H54 (cell line): ENCODE data around the gene FRRS1.

Experiments
- DNase-seq: peaks from one replicate; pipeline ENCODE4 v3.0.0; 2011; ENCODE audit warnings: low spot score, mixed read lengths; ENCODE audit not compliant: insufficient read length
- FAIRE-seq: peaks from 3 replicates; lab custom pipeline; 2011; peaks lifted over from hg19 to GRCh38; lab: Jason Lieb, UNC
- POLR2A ChIP-seq: IDR thresholded peaks from 2 replicates; pipeline ENCODE4 v1.6.1; 2011; ENCODE audit warnings: low read depth, mild to moderate bottlenecking, low read length

Gene FRRS1

DNA sequence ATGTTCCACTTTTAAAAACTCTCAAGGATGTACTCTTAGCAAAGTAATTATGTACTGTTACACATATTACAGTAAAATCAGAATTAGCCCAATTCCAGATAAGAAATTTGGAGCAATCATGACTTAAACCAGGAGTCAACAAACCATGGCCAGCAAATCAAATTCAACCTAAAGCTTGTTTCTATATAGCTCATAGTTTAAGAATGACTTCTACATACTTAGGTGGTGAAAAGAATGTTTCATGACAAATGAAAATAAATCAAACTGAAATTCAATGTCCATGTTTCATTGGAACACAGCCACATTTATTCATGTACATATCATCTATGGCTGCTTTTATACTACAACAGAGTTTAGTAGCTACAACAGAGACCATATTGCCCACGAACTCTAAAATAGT, 35.1 kb downstream of the FRRS1 start:
- DNase-seq: no peak

DNA sequence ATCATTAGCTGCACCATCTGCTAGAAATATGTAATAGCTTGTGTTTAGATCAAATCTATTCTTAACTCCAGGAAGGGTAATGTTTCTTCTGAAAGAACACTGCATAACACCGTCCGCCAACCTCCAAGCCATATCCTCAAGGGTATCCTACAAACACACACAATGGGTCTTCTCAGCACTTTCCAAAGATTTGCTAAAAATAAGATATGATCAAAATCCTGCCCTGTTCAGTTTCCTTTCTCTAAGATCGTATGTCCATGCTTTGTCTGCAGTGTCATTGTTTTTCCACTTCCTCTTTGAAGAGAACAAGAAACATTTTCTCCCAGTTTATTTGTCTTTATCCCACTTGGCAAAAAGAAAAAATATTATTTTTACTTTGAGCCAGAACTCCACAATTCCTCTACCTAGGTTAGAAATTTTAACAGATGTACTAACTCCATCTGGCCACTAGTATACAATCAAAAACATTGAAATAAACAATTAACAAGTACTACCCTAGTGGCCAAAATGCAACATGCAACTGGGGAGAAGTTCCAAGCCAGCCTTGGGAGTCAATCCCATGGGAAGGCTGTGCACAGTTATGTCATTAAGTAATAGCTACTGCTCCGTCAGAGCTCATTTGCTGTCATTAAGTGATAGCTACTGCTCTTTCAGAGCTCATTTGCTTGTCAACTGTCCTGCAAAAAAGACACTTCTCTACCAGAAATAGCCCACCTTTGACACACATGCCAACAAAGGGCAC, 37.8 kb downstream of the FRRS1 start:
- peak; percentile 6 for FAIRE-seq
- no peak for TF ChIP-seq POLR2A
- DNase-seq: peak; percentile 16

More for the DNA sequence above, 35.1 kb downstream of the FRRS1 start:
- no peak for TF ChIP-seq POLR2A
- peak; percentile 72 for FAIRE-seq

DNA sequence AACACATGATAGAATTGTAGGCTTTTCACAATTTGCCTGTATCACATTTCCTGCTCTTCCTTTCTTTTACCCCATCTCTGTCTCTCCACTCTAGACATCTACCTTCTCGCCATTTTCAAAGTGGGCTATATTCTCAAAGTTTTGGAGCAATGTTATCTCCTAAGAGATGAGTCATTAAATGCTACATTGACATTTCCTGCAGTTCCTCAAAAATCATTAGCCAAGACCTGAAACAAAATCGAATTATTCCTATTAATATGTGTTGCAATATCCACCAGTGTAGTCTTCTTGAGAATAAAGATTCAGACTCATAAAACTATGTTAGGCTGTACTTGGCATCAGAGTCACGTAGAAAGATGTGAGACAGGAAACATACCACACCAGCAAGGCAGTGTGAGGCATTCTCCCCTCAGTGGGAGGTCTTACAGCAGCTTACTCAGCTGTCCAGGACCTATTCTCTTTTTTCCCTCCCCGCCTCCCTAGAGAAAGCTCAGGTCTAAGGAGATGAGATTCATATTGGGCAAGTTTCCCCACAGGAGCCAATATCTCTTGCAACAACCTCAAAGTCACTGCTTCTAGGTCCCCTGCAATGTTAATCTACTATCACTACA, 38.8 kb downstream of the FRRS1 start:
- TF ChIP-seq POLR2A: no peak
- FAIRE-seq: peak; percentile 99
- peak; percentile 40 for DNase-seq

DNA sequence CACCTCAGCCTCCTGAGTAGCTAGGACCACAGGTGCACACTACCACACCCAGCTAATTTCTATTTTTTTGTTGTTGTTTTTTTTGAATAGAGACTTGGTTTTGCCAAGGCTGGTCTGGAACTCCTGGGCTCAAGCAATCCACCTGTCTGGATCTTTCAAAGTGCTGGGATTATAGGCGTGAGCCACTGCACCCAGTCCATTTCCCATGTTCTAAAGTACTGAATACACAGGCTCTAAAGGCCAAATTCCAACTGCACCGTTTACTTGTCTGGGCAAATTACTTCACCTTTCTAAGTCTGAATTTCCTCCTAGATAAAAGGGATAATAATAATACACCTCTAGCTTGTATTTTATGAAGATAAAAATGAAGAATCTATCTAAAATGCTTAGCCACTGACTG, 39.6 kb downstream of the FRRS1 start:
- no peak for DNase-seq
- TF ChIP-seq POLR2A: no peak
- no peak for FAIRE-seq

DNA sequence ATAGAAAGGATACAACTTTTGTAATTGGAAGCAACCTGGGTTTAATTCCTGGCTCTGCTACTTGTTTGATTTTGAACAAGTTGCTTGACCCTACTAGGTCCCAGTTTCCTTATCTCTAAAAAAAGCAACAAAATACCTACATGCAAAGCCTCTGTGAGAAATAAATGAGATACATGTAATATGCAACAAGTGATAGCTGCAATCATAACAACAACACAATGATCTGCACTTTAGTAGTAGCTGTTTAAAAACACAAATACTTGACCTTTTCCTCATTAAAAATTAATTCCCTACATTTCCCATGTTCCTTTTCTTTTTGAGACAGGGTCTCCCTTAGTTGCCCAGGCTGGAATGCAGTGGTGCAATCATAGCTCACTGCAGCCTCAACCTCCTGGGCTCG, 40.0 kb downstream of the FRRS1 start:
- no peak for TF ChIP-seq POLR2A
- no peak for DNase-seq
- FAIRE-seq: no peak

DNA sequence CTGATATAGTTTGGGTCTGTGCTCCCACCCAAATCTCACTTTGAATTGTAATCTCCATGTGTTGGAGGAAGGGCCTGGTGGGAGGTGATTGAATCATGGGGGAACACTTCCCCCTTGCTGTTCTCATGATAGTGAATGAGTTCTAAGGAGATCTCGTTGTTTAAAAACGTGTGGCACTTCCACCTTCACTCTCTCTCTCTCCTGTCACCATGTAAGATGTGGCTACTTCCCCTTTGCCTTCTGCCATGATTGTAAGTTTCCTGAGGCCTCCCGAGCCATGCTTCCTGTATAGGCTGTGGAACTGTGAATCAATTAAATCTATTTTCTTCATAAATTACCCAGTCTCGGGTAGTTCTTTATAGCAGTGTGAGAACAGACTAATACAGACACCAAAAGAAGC, 40.4 kb downstream of the FRRS1 start:
- FAIRE-seq (no peak), DNase-seq (no peak)

DNA sequence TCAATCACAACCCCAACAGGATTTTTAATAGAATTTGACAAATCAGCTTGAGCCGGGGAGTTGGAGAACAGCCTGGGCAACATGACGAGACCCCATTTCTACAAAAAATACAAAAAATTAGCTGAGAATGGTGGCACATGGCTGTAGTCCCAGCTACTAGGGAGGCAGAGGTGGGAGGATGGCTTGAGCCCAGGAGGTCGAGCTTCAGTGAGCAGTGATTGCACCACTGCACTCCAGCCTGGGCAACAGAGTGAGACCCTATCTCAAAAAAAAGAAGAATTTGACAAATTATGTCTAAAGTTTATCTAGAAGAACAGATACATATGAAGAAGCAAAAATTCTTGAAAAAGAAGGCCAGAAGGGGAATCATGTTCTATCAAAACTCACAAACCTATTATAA, 43.2 kb downstream of the FRRS1 start:
- FAIRE-seq: no peak
- DNase-seq: no peak
- no peak for TF ChIP-seq POLR2A

More for the DNA sequence above, 40.4 kb downstream of the FRRS1 start:
- no peak for TF ChIP-seq POLR2A

DNA sequence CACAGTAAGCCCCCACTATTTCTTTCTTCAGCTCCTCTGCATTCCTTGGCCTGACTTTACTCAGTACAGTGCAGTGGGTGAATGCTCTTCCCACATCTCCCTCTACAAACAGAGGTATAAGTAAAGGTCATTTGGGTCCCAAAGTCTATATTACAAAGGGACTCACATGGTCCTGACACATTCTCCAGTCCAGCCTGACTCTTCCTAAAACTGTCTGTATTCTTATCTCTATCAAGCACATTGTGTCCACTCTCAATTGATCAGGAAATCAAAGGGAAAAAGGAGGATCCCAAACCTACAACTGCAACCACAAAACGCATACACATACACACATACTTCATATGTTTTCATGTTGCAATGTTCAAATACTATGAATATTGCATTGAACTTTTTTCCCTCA, 49.4 kb downstream of the FRRS1 start:
- no peak for TF ChIP-seq POLR2A
- no peak for FAIRE-seq
- no peak for DNase-seq

DNA sequence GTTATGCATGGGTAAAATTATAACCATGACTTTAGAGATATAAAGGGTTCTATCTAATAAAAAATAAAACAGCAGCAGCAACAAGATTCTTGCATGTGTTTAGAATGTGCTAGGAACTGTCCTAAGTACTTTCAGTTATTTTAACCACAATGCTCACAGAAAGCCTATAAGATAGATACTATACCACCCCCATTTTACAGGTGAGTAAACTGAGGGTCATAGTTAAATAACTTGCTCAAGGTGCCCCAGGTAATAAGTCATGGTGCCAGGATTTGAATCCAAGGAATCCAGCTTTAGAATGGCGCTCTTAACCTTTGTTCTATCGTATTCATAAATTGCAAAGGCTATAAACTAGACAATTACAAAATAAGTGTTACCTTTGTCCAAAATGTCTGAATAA, 53.4 kb downstream of the FRRS1 start:
- no peak for FAIRE-seq

DNA sequence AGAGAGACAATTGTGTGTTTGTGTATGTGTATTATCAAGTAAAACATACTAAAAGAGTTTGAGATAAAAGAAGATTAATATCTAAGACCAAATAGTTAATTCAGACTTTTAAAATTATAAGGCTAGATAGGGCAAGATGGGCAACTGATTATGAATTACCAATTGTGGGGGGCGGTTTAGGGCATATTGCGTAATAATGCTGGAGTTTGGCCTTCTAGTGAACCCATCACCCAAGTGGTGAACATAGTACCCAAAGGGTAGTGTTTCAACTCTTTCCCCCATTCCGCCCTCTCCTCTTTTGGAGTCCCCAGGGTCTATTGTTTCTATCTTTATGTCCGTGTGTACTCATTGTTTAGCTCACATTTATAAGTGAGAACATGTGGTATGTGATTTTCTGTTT, 55.4 kb downstream of the FRRS1 start:
- DNase-seq (no peak), FAIRE-seq (no peak)
- TF ChIP-seq POLR2A: no peak

More for the DNA sequence above, 53.4 kb downstream of the FRRS1 start:
- DNase-seq: no peak
- TF ChIP-seq POLR2A: no peak

DNA sequence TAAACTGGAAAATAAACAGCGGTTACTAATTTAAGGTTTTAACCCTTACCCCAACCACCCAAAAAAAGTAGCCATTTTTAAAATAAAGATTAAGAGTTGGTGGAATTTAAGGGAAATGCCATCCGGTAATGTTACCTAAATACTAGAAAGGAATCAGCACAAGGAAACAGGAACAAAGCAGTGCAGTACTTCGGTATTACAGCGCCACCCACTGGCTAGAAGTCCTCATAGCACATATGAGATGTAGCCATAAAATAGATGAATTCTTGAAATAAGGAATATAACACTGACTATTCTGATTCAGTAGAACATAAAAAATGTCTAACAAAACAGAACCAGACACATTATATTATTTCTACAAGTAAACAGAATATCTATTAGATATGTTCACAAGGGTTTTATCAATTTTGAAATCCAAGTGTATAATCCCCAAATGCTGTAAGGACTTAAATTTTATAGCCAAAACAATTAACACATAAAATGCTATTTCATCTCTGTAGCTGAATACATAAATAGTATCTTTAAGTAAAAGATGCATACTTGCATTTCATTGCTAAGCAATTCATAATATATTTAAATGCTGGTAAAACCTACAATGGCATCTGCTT, 58.8 kb downstream of the FRRS1 start:
- no peak for TF ChIP-seq POLR2A
- DNase-seq (peak; percentile 17), FAIRE-seq (peak; percentile 86)

DNA sequence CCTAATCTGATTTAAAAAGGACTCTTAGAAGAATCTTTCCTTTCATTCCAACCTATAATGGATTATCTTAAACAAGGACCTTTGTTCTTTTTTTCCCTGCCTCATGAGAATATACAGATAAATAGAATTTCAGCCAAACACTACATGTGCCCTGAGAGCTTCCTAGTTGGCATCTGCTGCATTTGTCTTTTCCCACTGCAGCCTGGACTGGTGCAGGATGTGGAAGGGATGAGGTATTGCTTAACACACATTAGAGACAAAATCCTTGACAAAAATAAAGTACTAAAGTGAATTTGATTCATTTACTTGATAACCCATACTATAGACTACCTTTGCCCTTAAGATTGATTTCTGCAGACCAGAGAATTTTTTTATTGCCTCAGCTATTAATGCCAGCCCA, 61.0 kb downstream of the FRRS1 start:
- no peak for TF ChIP-seq POLR2A

DNA sequence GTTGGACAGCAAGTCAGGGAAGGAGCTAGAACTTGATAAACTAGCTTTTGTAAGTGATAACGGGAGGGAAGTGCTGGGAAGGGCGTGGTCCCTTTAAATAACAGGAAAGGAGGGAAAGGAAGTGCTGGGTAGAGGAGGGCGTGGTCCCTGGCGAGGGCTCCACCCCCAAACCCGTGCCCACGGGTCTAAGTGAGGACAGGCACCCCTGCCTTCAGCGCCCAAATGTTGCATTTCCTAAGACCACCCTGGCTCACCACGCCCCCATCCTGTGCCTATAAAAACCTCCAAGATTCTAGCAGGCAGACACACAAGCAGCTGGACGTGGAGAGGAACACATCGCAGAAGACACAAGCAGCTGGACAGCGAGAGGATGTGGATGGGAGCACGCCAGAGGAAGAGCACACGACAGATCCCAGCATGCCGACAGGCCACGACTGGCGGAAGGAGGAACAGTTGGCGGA, 62.0 kb downstream of the FRRS1 start:
- TF ChIP-seq POLR2A: peak; percentile 63; the same call in 1 of the 2 replicates
- DNase-seq: peak; percentile 15
- FAIRE-seq: peak; percentile 95

More for the DNA sequence above, 61.0 kb downstream of the FRRS1 start:
- no peak for FAIRE-seq
- DNase-seq: no peak

DNA sequence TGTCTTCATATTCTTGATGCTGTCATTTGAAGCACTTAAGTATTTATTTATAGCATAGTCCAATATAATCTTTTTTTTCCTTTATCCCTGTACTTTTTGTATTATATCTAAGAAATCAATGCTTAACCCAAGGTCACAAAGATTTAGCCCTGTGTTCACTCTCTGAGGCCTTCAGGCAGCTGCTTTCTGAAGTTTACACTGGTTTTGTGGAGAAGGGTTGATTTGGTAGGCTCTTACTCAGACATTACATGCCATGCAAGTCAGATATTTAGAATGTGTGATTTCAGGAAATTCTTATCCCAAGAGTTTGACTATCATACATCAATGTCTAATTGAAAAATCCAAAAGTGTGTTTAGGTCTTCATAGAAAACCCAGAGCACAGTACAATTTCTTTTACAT, 64.2 kb downstream of the FRRS1 start:
- DNase-seq: no peak
- no peak for TF ChIP-seq POLR2A
- FAIRE-seq: no peak
